GM10266 (cell line): ENCODE measurements around the gene TNFRSF19.

Source experiments
- DNase-seq: peaks from one replicate; pipeline ENCODE4 v3.0.0; 2012; ENCODE audit errors: extremely low spot score
- CTCF ChIP-seq: IDR thresholded peaks from 2 replicates; pipeline ENCODE4 v1.5.1; 2012; ENCODE audit warnings: mild to moderate bottlenecking, low read depth; ENCODE audit not compliant: control insufficient read depth, insufficient read depth; ENCODE audit errors: missing control alignments

TNFRSF19 gene

GRCh38 chr13:23612731-23613130, 42.5 kb downstream of the TNFRSF19 start:
- TF ChIP-seq CTCF: no peak
- DNase-seq: no peak

- TF ChIP-seq CTCF: no peak
- DNase-seq: no peak
Measured at GRCh38 chr13:23613596-23613995, 43.4 kb downstream of the TNFRSF19 start.

GRCh38 chr13:23615395-23616081, 45.3 kb downstream of the TNFRSF19 start:
- DNase-seq: no peak
- TF ChIP-seq CTCF: no peak

GRCh38 chr13:23616228-23616627, 46.0 kb downstream of the TNFRSF19 start:
- no peak for DNase-seq
- TF ChIP-seq CTCF: no peak

- DNase-seq: no peak
Measured at GRCh38 chr13:23617551-23618024, 47.4 kb downstream of the TNFRSF19 start.

GRCh38 chr13:23618341-23618740, 48.1 kb downstream of the TNFRSF19 start:
- DNase-seq: no peak
- TF ChIP-seq CTCF: no peak

More at GRCh38 chr13:23617551-23618024, 47.4 kb downstream of the TNFRSF19 start:
- TF ChIP-seq CTCF: no peak

- no peak for DNase-seq
- TF ChIP-seq CTCF: no peak
Measured at GRCh38 chr13:23619068-23619855, 49.0 kb downstream of the TNFRSF19 start.
